ENCODE results near the gene LSM12.

The LSM12 gene

DNA sequence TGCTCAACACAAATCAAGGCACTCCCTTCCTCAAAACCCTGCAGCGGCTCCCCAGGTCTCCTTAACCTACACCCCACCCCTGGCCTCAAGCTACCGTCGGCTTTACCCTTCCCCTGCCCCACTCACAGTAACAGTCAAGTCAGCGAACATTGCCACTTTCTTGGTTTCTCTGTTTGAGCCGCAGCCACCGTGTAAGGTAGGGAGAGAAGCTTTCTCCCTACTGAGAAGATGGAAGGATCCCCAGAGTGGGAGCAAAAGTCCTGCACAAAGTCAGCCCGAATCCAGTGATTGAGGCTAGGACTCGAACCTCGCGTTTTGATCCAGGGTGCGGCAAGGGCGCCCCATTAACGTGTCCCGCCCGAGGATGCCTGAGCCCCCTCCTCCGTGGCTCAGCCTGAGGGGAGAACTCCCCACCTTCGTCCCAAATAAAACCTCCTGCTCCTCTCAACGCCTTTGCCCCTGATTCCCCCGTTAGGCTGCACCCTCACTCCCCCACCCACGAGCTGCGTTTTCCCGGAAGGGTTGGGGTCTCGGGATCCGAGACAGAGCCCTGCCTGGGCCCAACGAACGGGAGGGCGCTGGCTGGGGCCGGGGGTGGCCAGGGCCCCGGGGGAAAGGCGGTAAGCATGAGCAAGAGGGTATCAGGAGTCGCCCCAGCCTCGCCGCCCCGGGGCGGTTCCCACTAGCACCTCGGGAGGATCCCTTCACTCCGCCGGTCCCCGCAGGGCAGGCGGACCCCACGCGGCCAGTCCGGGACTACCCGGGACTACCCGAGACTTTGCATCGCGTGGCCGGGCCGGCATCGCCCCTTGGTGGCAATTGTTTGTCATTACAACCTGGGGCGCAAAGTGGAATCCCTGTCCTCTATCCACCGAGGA is 72.0 kb downstream of the LSM12 start (continued):
- peak; percentile 12 for TF ChIP-seq ZBTB26 (tag by site-specific recombination; optimal IDR thresholded peaks at IDR 0.05)
- no peak for TF ChIP-seq ZNF747 (tag by site-specific recombination; IDR thresholded peaks at IDR 0.05)
- TF ChIP-seq ZFHX2 (tag by site-specific recombination; conservative IDR thresholded peaks at IDR 0.05): 0 out of 2 replicates have a peak, but pooled peaks have one; percentile 29
- TF ChIP-seq ZNF274 (IDR thresholded peaks at IDR 0.05; ENCODE audit: low read length): no peak
- no peak for TF ChIP-seq ZNF274 (tag by site-specific recombination; IDR thresholded peaks at IDR 0.05; ENCODE audit: borderline replicate concordance)
- no peak for TF ChIP-seq ZNF324 (tag by site-specific recombination; IDR thresholded peaks at IDR 0.05)
- TF ChIP-seq ZNF571 (tag by site-specific recombination; IDR thresholded peaks at IDR 0.05): no peak
- peak; percentile 80 for TF ChIP-seq ZNF692 (tag by site-specific recombination; IDR thresholded peaks at IDR 0.05)
- no peak for TF ChIP-seq ZNF610 (tag by site-specific recombination; IDR thresholded peaks at IDR 0.05; ENCODE audit: borderline replicate concordance)
- peak; percentile 77 for TF ChIP-seq ZEB2 (tag by site-specific recombination; IDR thresholded peaks at IDR 0.05)
- TF ChIP-seq, protein P1, sequence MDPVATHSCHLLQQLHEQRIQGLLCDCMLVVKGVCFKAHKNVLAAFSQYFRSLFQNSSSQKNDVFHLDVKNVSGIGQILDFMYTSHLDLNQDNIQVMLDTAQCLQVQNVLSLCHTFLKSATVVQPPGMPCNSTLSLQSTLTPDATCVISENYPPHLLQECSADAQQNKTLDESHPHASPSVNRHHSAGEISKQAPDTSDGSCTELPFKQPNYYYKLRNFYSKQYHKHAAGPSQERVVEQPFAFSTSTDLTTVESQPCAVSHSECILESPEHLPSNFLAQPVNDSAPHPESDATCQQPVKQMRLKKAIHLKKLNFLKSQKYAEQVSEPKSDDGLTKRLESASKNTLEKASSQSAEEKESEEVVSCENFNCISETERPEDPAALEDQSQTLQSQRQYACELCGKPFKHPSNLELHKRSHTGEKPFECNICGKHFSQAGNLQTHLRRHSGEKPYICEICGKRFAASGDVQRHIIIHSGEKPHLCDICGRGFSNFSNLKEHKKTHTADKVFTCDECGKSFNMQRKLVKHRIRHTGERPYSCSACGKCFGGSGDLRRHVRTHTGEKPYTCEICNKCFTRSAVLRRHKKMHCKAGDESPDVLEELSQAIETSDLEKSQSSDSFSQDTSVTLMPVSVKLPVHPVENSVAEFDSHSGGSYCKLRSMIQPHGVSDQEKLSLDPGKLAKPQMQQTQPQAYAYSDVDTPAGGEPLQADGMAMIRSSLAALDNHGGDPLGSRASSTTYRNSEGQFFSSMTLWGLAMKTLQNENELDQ (tag by site-specific recombination; IDR thresholded peaks at IDR 0.05; ENCODE audit: low read depth): no peak
- no peak for TF ChIP-seq ZNF202 (tag by site-specific recombination; IDR thresholded peaks at IDR 0.05; ENCODE audit: borderline replicate concordance)
- no peak for TF ChIP-seq ZNF585B (tag by site-specific recombination; IDR thresholded peaks at IDR 0.05)
- TF ChIP-seq ZNF514 (tag by site-specific recombination; IDR thresholded peaks at IDR 0.05): no peak
- TF ChIP-seq KLF1 (tag by site-specific recombination; IDR thresholded peaks at IDR 0.05): peak; percentile 54
- TF ChIP-seq ZBTB8A (tag by site-specific recombination; IDR thresholded peaks at IDR 0.05): 0 out of 2 replicates have a peak, but pooled peaks have one; percentile 27
- TF ChIP-seq, protein P2, sequence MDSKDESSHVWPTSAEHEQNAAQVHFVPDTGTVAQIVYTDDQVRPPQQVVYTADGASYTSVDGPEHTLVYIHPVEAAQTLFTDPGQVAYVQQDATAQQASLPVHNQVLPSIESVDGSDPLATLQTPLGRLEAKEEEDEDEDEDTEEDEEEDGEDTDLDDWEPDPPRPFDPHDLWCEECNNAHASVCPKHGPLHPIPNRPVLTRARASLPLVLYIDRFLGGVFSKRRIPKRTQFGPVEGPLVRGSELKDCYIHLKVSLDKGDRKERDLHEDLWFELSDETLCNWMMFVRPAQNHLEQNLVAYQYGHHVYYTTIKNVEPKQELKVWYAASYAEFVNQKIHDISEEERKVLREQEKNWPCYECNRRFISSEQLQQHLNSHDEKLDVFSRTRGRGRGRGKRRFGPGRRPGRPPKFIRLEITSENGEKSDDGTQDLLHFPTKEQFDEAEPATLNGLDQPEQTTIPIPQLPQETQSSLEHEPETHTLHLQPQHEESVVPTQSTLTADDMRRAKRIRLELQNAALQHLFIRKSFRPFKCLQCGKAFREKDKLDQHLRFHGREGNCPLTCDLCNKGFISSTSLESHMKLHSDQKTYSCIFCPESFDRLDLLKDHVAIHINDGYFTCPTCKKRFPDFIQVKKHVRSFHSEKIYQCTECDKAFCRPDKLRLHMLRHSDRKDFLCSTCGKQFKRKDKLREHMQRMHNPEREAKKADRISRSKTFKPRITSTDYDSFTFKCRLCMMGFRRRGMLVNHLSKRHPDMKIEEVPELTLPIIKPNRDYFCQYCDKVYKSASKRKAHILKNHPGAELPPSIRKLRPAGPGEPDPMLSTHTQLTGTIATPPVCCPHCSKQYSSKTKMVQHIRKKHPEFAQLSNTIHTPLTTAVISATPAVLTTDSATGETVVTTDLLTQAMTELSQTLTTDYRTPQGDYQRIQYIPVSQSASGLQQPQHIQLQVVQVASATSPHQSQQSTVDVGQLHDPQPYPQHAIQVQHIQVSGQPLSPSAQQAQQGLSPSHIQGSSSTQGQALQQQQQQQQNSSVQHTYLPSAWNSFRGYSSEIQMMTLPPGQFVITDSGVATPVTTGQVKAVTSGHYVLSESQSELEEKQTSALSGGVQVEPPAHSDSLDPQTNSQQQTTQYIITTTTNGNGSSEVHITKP (tag by site-specific recombination; IDR thresholded peaks at IDR 0.05): peak; percentile 84
- TF ChIP-seq GLIS2 (tag by site-specific recombination; IDR thresholded peaks at IDR 0.05): peak; percentile 87
- TF ChIP-seq ZIC2 (tag by site-specific recombination; IDR thresholded peaks at IDR 0.05): peak; percentile 81
- 0 out of 2 replicates have a peak, but pooled peaks have one; percentile 47 for TF ChIP-seq WT1 (tag by site-specific recombination; IDR thresholded peaks at IDR 0.05)
- TF ChIP-seq ZNF16 (tag by site-specific recombination; IDR thresholded peaks at IDR 0.05; ENCODE audit: low read depth): no peak
- no peak for TF ChIP-seq ZNF433 (tag by site-specific recombination; IDR thresholded peaks at IDR 0.05; ENCODE audit: low read depth)
- peak; percentile 86 for TF ChIP-seq ZSCAN30 (tag by site-specific recombination; IDR thresholded peaks at IDR 0.05)
- TF ChIP-seq, protein P3, sequence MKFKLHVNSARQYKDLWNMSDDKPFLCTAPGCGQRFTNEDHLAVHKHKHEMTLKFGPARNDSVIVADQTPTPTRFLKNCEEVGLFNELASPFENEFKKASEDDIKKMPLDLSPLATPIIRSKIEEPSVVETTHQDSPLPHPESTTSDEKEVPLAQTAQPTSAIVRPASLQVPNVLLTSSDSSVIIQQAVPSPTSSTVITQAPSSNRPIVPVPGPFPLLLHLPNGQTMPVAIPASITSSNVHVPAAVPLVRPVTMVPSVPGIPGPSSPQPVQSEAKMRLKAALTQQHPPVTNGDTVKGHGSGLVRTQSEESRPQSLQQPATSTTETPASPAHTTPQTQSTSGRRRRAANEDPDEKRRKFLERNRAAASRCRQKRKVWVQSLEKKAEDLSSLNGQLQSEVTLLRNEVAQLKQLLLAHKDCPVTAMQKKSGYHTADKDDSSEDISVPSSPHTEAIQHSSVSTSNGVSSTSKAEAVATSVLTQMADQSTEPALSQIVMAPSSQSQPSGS (tag by site-specific recombination; IDR thresholded peaks at IDR 0.05; ENCODE audit: low read depth): no peak
- TF ChIP-seq, protein P4, sequence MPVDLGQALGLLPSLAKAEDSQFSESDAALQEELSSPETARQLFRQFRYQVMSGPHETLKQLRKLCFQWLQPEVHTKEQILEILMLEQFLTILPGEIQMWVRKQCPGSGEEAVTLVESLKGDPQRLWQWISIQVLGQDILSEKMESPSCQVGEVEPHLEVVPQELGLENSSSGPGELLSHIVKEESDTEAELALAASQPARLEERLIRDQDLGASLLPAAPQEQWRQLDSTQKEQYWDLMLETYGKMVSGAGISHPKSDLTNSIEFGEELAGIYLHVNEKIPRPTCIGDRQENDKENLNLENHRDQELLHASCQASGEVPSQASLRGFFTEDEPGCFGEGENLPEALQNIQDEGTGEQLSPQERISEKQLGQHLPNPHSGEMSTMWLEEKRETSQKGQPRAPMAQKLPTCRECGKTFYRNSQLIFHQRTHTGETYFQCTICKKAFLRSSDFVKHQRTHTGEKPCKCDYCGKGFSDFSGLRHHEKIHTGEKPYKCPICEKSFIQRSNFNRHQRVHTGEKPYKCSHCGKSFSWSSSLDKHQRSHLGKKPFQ (tag by site-specific recombination; IDR thresholded peaks at IDR 0.05): peak; percentile 82; the same call in 1 of the 2 replicates
- peak; percentile 80 for TF ChIP-seq ZFP69B (tag by site-specific recombination; IDR thresholded peaks at IDR 0.05)

Measured in HEK293 (cell line).